ACC112 (cell line): Measurements from ENCODE around the gene APLNR.

Experiments used
- H2AFZ ChIP-seq: fragments of 200-600 bp; sonication (generic); one replicate; pipeline ENCODE4 v1.6.0; 2017; ENCODE audit warnings: antibody characterized with exemption, low read length; ENCODE audit not compliant: unreplicated experiment
- H3K27ac ChIP-seq: fragments of 200-600 bp; sonication (generic); 2 replicates; pipeline ENCODE4 v1.5.1; 2014; ENCODE audit warnings: low read depth, mild to moderate bottlenecking, antibody characterized with exemption, low read length, moderate library complexity
- H3K27me3 ChIP-seq: fragments of 200-600 bp; sonication (generic); 2 replicates; pipeline ENCODE4 v1.6.1; 2014; ENCODE audit warnings: mild to moderate bottlenecking, antibody characterized with exemption, low read length, moderate library complexity, mixed read lengths; ENCODE audit not compliant: insufficient read depth
- H3K36me3 ChIP-seq: fragments of 200-600 bp; sonication (generic); 2 replicates; pipeline ENCODE4 v1.6.1; 2016; ENCODE audit warnings: mild to moderate bottlenecking, antibody characterized with exemption, low read length, moderate library complexity, mixed read lengths; ENCODE audit not compliant: insufficient read depth
- H3K4me1 ChIP-seq: fragments of 200-600 bp; sonication (generic); one replicate; pipeline ENCODE4 v1.6.1; 2016; ENCODE audit warnings: low read length, mixed read lengths; ENCODE audit not compliant: insufficient read depth, unreplicated experiment, control insufficient read depth
- H3K4me3 ChIP-seq: fragments of 200-600 bp; sonication (generic); 2 replicates; pipeline ENCODE4 v1.5.1; 2014; ENCODE audit warnings: mild to moderate bottlenecking, low read depth, low read length
- H3K79me2 ChIP-seq: fragments of 200-600 bp; sonication (generic); one replicate; pipeline ENCODE4 v1.6.0; 2016; ENCODE audit warnings: low read length; ENCODE audit not compliant: control insufficient read depth, unreplicated experiment, insufficient read depth

The APLNR gene

DNA sequence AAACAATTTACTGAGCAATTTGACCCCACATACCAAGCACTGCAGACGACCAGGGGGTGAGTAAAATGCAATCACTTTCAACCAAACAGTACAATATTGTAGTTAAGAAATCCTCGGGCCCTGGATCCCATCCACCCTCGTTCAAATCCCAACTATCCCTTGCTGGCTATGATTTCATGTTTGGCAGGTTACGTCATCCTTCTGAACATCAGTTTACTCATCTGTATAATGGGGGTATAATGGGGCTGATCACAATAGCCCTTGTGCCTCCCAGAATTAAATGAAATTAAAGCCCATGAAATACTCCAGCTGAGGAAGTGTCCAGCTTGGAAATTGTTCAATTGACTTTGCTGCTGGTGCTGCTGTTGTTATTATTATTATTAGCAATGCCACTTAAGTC lies 20.6 kb downstream of the APLNR start:
- H3K27ac ChIP-seq, result no peak overlapping the region
- no peak overlapping the region for H2AFZ ChIP-seq
- no peak overlapping the region for H3K4me3 ChIP-seq
- peaks cover 11% of the 10 kb centered on the region for H3K4me1 ChIP-seq
- H3K36me3 ChIP-seq, result no peaks in the 10 kb centered on the region
- no peaks in the 10 kb centered on the region for H3K79me2 ChIP-seq
- no peaks in the 10 kb centered on the region for H3K27me3 ChIP-seq

DNA sequence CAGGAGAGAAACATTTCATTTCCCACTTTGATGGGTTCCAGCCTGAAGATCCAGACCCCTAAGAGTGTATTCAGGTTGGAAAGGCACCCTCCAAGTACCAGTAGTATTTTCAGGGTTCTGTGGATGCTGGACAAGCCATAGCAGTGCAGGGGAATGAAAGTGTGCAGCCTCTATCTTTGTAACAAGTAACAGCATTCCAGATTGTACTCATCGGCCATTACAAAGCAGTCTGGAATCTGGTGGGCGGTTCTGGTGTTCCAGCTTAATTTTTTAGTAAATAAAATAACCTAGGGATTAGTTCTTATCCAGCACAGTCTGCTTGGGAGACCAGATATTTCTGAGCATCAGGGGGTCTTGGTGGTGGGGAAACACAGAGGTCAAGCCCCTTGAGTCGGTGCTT lies 22.6 kb downstream of the APLNR start:
- H3K27ac ChIP-seq, result no peak overlapping the region
- peak overlapping the region; percentile 22; the same call in 1 of the 2 replicates for H3K4me3 ChIP-seq
- no peaks in the 10 kb centered on the region for H3K27me3 ChIP-seq
- peaks cover 11% of the 10 kb centered on the region for H3K4me1 ChIP-seq
- no peaks in the 10 kb centered on the region for H3K79me2 ChIP-seq
- peak overlapping the region; percentile 72 for H2AFZ ChIP-seq
- no peaks in the 10 kb centered on the region for H3K36me3 ChIP-seq

DNA sequence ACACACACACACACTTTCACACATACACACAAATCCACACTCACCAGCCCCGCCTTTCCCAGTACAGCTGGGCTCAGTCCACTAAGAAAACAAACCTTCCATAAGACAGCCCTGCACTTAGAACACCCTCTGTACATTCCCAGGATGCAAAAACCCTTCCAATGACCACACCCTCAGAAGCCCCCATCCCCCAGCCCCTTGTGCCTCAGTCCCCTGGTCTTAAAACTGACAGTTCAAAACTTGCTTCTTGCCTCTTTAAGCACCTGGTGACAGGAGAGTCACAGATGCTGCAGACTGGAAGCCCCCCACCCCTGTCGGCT lies 23.0 kb downstream of the APLNR start:
- Histone ChIP-seq H3K79me2 (no peaks in the 10 kb centered on the region), H3K27ac (no peak overlapping the region), H3K36me3 (no peaks in the 10 kb centered on the region), H3K4me1 (peaks cover 11% of the 10 kb centered on the region), H3K4me3 (0 out of 2 replicates have a peak overlapping the region, but pooled peaks have one; percentile 22), H3K27me3 (peaks cover 4% of the 10 kb centered on the region; the same call in 1 of the 2 replicates), H2AFZ (peak overlapping the region; percentile 72)

- H3K36me3 ChIP-seq, result no peaks in the 10 kb centered on the region
- no peaks in the 10 kb centered on the region for H3K79me2 ChIP-seq
- H3K27ac ChIP-seq, result no peak overlapping the region
- 0 out of 2 replicates have a peak overlapping the region, but pooled peaks have one; percentile 22 for H3K4me3 ChIP-seq
- no peak overlapping the region for H2AFZ ChIP-seq
- peaks cover 11% of the 10 kb centered on the region for H3K4me1 ChIP-seq
- peaks cover 7% of the 10 kb centered on the region; the same call in 1 of the 2 replicates for H3K27me3 ChIP-seq
Observed at GRCh38 chr11:57213342-57214097, 23.5 kb downstream of the APLNR start.

GRCh38 chr11:57210781-57211180 lies 26.3 kb downstream of the APLNR start:
- H3K27ac ChIP-seq, result no peak overlapping the region
- no peak overlapping the region for H2AFZ ChIP-seq
- H3K4me3 ChIP-seq, result no peak overlapping the region
- peaks cover 23% of the 10 kb centered on the region for H3K27me3 ChIP-seq
- H3K4me1 ChIP-seq, result peaks cover 11% of the 10 kb centered on the region
- no peaks in the 10 kb centered on the region for H3K36me3 ChIP-seq
- no peaks in the 10 kb centered on the region for H3K79me2 ChIP-seq

DNA sequence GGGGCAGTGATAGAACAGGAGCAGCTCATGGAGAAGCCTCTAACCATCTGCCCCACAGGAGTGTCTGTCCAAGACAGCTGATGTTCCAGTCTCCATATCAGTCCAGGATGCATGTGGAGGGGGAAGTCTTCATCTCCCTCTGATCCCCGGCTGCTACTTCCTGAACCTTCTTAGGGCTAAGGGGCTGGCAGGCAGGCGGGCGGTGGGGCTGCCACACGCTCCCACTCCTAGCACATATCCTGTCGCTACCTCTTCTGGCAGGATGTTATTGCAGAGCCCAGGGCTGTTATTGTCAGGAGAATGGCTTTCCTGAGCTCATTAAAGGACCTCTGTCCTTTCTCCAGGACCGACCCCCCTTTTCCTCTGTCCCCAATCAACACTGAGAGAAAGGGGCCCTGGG lies 29.9 kb downstream of the APLNR start:
- H3K27me3 ChIP-seq, result peaks cover 56% of the 10 kb centered on the region
- H3K27ac ChIP-seq, result no peak overlapping the region
- no peaks in the 10 kb centered on the region for H3K36me3 ChIP-seq
- no peaks in the 10 kb centered on the region for H3K79me2 ChIP-seq
- H3K4me3 ChIP-seq, result no peak overlapping the region
- H2AFZ ChIP-seq, result no peak overlapping the region
- no peaks in the 10 kb centered on the region for H3K4me1 ChIP-seq

DNA sequence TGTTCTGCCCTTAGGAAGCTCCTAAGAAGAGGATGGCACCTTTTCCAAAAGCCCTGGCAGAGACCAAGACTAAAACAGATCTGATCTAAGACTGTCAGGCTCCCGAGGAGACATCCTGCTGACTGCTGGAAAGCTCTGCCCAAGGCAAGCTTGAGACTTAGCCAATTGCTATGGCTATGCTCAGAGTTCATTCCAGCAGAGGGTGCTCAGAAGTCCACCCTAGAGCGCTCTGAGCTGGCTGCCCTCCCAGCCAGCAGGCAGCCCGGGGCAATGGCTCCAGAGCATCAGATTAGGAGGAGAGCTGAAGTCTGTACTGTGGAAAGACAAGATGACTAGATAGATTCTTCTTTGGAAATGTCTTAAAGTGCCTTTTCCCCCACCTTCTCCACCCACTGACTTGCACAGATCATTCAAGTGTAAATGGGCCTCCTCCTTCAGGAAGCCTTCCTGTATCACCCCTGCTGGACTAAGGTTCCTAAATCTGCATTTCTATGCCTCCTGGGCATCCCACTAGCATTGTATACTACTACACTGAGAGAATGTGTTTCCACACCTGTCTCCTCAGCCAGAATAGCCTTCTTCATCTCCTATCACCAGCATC lies 31.9 kb downstream of the APLNR start:
- peaks cover 76% of the 10 kb centered on the region for H3K27me3 ChIP-seq

GRCh38 chr11:57203882-57204480 lies 33.1 kb downstream of the APLNR start:
- no peak overlapping the region for H2AFZ ChIP-seq
- H3K36me3 ChIP-seq, result no peaks in the 10 kb centered on the region
- H3K4me1 ChIP-seq, result no peaks in the 10 kb centered on the region
- no peaks in the 10 kb centered on the region for H3K79me2 ChIP-seq
- no peak overlapping the region for H3K4me3 ChIP-seq
- H3K27me3 ChIP-seq, result peaks cover 83% of the 10 kb centered on the region
- no peak overlapping the region for H3K27ac ChIP-seq

More for the DNA sequence above, 31.9 kb downstream of the APLNR start:
- Histone ChIP-seq H3K79me2 (no peaks in the 10 kb centered on the region), H3K4me1 (no peaks in the 10 kb centered on the region), H3K36me3 (no peaks in the 10 kb centered on the region), H3K27ac (no peak overlapping the region), H2AFZ (no peak overlapping the region), H3K4me3 (no peak overlapping the region)

- H3K4me3 ChIP-seq, result no peak overlapping the region
- no peak overlapping the region for H2AFZ ChIP-seq
- H3K27me3 ChIP-seq, result peaks cover 86% of the 10 kb centered on the region
- no peak overlapping the region for H3K27ac ChIP-seq
- no peaks in the 10 kb centered on the region for H3K4me1 ChIP-seq
- H3K36me3 ChIP-seq, result no peaks in the 10 kb centered on the region
- H3K79me2 ChIP-seq, result no peaks in the 10 kb centered on the region
Observed at GRCh38 chr11:57203359-57203758, 33.7 kb downstream of the APLNR start.

DNA sequence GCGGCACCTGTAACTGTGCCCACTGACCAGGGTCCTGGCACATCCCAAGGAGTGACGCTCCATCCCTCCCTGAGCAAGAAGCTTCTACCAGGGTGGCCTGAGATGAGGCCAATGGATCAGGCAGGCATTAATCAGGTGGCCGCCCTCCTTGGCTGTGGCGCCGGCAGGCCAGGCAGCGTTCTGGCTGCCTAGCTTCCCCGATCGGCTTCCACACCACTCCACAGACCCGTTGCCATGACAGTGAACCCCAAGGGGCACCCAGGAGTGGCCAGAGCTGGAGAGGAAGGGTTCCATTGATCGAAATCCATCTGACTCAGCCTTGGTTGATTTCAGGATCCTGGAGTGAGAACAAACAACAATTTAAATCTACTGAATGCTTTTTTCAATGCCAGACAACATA lies 34.8 kb downstream of the APLNR start:
- Histone ChIP-seq H2AFZ (no peak overlapping the region), H3K79me2 (no peaks in the 10 kb centered on the region), H3K4me3 (no peak overlapping the region), H3K36me3 (no peaks in the 10 kb centered on the region), H3K27ac (no peak overlapping the region), H3K4me1 (no peaks in the 10 kb centered on the region), H3K27me3 (peaks cover 85% of the 10 kb centered on the region)

GRCh38 chr11:57200917-57201316 lies 36.1 kb downstream of the APLNR start:
- H3K4me1 ChIP-seq, result no peaks in the 10 kb centered on the region
- H3K27ac ChIP-seq, result no peak overlapping the region
- H2AFZ ChIP-seq, result no peak overlapping the region
- peaks cover 83% of the 10 kb centered on the region for H3K27me3 ChIP-seq
- H3K4me3 ChIP-seq, result no peak overlapping the region
- H3K79me2 ChIP-seq, result no peaks in the 10 kb centered on the region
- no peaks in the 10 kb centered on the region for H3K36me3 ChIP-seq
